EL (cell line): ENCODE results near the gene EEF1AKMT3.
A peak's percentile ranks its signal among the peaks of the same experiment; 100 is the strongest.

Experiments
- DNase-seq: peaks from one replicate; pipeline ENCODE4 v3.0.0-alpha.2; 2016

Gene EEF1AKMT3

GRCh38 chr12:57772429-57773322 lies at the start of gene EEF1AKMT3:
TSS of gene EEF1AKMT3 (plus strand) at chr12:57772614. CDS start at chr12:57772725, 111 bp downstream.
- peak; percentile 75 for DNase-seq

- DNase-seq = no peak
Measured at GRCh38 chr12:57722716-57723629, 49.4 kb upstream of the EEF1AKMT3 start.

GRCh38 chr12:57723630-57723962 lies 48.8 kb upstream of the EEF1AKMT3 start:
- DNase-seq = no peak

- DNase-seq = no peak
Measured at GRCh38 chr12:57724003-57724935, 48.1 kb upstream of the EEF1AKMT3 start.

GRCh38 chr12:57724936-57725740 lies 47.3 kb upstream of the EEF1AKMT3 start:
- no peak for DNase-seq

- no peak for DNase-seq
Measured at GRCh38 chr12:57725851-57726150, 46.6 kb upstream of the EEF1AKMT3 start.

GRCh38 chr12:57726151-57726883 lies 46.1 kb upstream of the EEF1AKMT3 start:
- DNase-seq = peak; percentile 91

- no peak for DNase-seq
Measured at GRCh38 chr12:57726884-57727757, 45.3 kb upstream of the EEF1AKMT3 start.

GRCh38 chr12:57727758-57728395 lies 44.5 kb upstream of the EEF1AKMT3 start:
- DNase-seq = no peak

- no peak for DNase-seq
Measured at GRCh38 chr12:57729321-57729844, 43.0 kb upstream of the EEF1AKMT3 start.

- DNase-seq = no peak
Measured at GRCh38 chr12:57730336-57731067, 41.9 kb upstream of the EEF1AKMT3 start.

GRCh38 chr12:57731411-57732080 lies 40.9 kb upstream of the EEF1AKMT3 start:
- DNase-seq = no peak

- no peak for DNase-seq
Measured at GRCh38 chr12:57732270-57732669, 40.1 kb upstream of the EEF1AKMT3 start.

GRCh38 chr12:57732726-57733593 lies 39.5 kb upstream of the EEF1AKMT3 start:
- DNase-seq = no peak

GRCh38 chr12:57733928-57734327 lies 38.5 kb upstream of the EEF1AKMT3 start:
- DNase-seq = no peak

- peak; percentile 66 for DNase-seq
Measured at GRCh38 chr12:57734591-57734990, 37.8 kb upstream of the EEF1AKMT3 start.
